MM.1S (cell line): ENCODE results near the gene ELMO1.

Source experiments
- CTCF ChIP-seq: fragments of 300-600 bp; sonication (generic); IDR thresholded peaks from 2 replicates; pipeline ENCODE4 v1.5.1; 2016; ENCODE audit warnings: antibody characterized with exemption, low read length, mixed read lengths
- EZH2phosphoT487 ChIP-seq: fragments of 300-600 bp; sonication (generic); IDR thresholded peaks from 2 replicates; pipeline ENCODE4 v1.6.1; 2018; ENCODE audit warnings: antibody characterized with exemption, low read length

- no peak for TF ChIP-seq CTCF
- no peak for TF ChIP-seq EZH2phosphoT487
These were observed 574.6 kb downstream of the ELMO1 start for GRCh38 chr7:36874041-36874440.
